GM19025 (cell line): ENCODE measurements around the gene CLEC20A.

Experiments used
- ATAC-seq: cut with Tn5 transposase; IDR thresholded peaks from one replicate; pipeline ENCODE4 v1.9.1; 2021; ENCODE audit warnings: mild to moderate bottlenecking, low read depth, moderate library complexity; ENCODE audit not compliant: unreplicated experiment

The CLEC20A gene

DNA sequence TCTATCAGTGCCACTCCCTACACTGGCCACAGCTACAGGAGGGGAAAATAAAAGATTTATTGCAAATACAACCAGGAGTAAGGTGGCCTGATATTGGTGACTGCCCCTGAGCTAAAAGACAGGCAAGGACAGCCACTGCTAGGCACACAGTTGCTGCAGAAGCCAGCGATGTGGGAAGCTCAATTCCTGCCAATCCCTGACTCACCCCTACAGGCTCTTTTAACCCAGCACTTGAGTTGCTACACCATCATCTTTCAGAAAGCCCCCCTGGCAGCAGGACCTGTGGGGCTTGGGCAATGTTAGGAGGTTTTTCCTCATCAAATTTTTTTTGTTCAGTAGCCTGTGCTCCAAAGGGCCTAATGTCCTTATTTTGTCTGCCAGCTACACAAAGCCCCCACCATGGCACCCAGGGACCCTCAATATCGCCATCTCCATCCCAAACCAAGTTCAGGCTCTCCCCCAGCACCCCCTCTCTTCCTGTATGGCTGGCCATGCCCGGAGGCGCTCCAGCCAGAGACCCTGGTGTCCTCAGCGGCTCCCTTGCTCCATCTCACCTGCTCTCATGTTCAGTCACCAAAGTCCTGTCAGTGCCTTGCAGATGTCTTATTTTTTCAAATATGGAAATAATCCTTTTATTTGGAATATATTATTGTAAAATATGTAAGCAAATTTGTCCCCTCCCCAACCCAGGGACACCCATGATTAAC lies 13.4 kb downstream of the CLEC20A start:
- no peak for ATAC-seq

DNA sequence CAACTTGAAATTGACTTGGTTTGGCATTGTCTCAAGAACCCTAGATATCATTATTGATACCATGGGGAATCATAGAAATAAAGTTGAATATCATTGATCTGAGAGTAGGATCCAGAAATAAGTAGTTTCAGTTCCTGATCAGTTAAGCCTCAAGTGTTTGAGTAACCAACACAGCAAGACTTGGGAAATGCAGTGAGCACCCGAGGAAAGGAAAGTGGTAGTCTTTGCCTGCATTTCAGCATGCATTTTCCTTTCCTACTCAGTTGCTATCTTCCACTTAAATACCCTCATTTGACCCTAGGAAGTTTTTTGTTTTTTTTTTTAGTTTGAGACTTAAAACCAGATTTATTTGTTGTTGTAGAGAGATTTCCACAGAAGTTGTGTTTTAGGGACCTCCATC lies 18.9 kb downstream of the CLEC20A start:
- ATAC-seq = no peak

DNA sequence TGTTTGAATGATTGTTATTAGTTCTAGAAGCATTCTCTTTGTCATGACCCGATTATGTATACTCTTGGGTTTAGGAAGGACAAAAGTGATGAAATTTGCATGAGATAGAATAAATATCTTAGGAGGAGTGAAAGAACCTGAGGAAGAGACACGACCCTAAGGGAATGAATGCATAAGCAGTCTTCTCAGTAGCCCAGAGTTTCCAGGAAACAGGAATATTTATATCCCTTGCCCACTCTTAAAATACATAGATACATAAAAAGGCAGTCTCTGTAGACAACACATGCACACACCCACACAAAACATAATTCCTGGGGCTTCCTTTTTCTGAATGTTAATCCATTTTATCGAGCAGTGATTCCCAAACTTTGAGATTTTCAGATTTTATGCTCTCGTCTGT lies 19.4 kb downstream of the CLEC20A start:
- no peak for ATAC-seq

DNA sequence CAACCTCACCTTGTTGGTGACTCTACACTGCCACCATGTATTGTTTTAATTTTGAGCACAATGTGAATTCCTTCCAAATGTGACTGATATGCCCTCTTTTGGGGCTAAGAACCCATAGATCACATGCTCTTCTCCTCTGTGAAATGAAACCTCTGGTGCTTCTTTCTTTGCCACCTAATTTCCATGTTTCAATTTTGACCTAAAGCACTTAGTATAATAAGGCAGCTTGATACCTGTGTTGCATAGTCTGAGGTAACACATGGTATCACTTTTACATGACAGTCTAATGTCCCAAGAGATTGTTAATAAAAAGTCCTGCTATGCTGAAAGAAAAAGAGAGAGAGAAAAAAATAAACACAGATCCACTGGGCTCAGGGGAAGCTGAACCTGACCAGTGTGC lies 24.2 kb downstream of the CLEC20A start:
- ATAC-seq = no peak

DNA sequence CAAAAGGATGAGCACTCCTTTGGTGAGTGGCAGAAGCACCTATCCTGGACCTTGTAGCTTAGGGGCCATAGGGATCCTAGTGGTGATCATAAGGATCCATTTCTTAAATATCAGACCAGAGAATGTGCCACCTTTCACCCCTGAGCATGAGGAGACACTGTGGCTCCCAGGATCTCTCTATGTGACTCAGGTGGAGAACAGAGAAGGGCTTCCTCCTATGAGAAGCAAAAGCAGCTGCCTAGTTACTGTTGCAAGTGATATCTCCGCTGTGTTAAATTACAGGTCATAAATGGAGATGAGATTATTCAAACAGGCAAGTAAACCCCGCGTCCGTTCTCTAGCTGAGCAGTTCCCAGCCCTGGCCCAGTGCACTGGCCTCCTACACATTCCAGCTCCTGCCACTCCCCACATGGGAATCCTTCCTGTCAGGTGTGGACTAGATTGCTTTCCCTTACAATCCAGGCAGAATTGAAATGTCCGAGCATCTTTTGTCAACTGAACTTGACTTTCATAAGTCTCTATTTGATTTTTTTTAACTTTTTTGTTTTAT lies 26.3 kb downstream of the CLEC20A start:
- ATAC-seq = no peak

DNA sequence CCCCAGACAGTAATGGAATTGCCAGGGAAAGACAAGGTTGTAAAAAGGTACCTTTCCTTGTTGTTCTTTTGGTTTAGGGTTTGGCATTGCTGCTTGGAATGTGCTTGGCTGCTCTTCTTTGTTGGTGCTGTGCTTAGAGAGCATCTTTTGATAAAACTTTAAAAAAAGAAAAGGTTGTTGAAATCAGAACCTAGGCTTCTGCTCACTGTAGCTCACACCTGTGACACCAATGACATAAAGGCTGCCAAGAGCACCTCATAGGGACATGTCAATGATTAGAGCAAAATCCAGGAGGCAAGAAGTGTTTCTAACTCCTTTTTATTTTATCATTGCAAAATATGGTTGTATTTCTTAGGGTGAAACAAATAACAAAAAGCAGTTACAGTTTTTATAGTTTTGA lies 28.9 kb downstream of the CLEC20A start:
- ATAC-seq = no peak

DNA sequence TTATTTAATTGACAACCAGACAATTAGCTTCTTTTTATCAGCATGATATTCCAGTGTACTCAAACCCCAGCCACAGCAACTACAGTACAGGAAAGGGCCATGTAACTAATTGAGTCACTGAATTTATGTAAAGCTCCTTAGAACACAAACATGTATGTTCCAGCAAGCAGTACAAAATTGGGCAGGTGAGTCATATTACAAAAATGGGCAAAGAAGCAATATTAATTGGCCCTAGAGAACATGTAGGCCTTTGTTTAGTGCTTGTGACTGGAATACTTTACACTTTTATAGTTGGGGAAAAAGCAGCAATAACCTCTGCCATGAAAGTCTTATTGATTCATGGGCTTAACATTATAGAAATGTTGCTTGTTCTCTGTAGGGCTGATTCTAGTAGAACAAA lies 31.8 kb downstream of the CLEC20A start:
- no peak for ATAC-seq

DNA sequence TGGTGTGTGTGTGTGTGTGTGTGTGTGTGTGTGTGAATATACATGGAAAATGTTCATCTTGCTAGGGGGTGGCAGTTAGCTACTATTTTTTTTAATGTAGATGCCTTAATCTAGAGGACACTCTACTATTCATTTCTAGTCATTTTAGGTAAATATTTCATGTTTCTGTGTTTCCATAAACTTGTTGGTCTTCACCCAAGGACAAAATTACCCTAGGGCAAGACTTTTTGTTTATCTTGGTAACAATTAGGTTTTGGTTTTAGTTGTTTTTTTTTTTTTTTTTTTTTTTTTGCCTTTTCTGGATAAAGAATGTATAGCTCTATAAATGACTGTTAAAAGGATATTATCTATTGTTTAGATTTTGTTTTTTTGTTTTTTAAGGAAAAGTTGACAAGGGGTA lies 32.2 kb downstream of the CLEC20A start:
- no peak for ATAC-seq

DNA sequence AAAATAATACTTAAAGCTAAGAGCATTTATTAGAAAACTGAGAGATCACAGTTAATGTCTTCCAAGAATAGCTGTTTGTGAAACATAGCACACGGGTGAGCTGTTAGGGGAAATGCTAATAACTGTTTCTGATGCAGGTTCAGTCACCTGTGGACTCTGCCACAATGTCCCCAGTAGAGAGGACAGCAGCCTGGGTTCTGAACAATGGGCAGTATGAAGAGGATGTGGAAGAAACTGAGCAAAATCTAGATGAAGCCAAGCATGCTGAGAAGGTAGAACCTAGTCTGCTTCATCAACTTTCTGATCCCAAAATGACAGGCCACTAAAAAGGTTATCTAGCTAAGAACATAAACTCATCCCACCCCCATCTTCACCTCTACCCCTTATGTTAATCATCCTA lies 32.6 kb downstream of the CLEC20A start:
- ATAC-seq = no peak

DNA sequence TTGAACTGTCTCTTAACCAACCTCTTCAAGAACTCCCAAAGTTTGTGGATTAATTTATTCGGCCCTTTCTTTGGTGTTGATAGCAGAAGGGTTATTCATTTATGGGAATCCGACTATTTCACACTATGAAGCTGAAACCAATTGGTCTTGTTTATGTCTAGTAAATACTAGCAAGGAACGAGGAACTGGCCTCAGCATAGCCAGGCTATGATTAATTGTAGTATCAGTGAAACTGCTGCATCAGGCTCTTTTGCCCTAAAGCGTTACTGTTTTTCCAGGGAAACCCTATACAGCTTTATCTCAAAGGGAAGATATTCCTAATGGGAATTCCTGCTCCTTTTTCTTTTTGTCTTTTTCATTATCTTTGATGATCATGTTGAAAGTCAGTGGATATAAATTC lies 35.1 kb downstream of the CLEC20A start:
- no peak for ATAC-seq

DNA sequence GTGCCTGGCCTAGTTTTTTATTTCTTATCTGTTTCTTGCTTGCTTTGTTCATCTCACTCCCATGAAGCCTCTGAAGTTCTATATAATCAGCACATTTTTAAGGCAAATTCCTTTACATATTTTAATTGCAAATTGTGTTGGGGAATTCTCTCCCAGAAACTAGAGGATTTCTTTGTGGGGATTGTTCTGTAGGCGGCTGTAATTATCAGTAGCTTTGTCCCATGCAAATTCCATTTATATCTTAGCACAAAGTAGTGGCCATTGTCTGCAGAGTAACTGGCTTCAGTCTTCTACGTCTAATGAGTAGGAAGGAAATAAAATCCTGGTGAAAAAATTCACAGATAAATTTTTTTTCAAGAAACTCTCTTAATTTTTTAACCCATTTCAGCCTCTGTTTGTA lies 35.7 kb downstream of the CLEC20A start:
- ATAC-seq = no peak

DNA sequence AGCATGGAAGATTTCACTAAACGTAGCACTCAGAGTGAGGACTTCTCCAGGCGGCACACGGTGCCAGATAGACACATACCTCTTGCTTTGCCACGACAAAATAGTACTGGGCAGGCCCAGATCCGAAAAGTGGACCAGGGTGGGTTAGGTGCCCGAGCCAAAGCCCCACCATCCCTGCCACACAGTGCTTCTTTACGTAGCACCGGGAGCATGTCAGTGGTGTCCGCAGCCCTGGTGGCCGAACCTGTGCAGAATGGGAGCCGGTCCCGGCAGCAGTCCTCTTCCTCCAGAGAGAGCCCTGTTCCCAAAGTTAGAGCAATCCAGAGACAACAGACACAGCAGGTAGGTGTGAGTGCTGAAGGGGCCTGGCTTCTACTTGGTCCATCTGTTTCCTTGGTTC lies 38.6 kb downstream of the CLEC20A start:
- no peak for ATAC-seq

DNA sequence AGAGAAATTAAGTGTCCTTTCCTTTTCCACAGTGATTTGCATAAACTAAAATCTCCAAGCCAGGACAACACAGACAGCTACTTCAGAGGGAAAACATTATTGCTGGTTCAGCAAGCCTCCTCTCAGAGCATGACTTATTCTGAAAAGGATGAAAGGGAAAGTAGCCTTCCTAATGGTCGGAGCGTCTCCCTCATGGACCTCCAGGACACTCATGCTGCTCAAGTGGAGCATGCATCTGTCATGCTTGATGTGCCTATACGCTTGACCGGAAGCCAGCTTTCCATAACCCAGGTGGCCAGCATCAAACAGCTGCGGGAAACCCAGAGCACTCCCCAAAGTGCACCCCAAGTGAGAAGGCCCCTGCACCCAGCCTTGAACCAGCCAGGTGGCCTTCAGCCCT lies 39.1 kb downstream of the CLEC20A start:
- no peak for ATAC-seq

DNA sequence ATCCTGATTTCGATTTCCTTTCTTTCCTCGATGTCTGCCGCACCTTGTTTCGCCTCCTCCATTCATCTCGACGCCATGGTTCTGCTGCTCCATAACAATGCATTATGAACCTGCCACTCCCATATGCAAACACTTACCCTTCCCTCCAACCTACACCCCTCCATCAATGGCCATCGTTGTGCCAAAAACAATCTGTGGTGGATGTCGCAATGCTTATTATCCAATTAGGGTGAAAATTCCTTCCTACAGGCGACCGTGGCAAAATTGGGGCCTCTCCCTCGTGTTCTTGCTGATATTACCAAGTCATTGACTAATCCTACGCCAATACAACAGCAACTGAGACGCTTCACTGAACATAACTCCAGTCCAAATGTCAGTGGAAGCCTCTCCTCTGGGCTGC lies 40.3 kb downstream of the CLEC20A start:
- no peak for ATAC-seq

DNA sequence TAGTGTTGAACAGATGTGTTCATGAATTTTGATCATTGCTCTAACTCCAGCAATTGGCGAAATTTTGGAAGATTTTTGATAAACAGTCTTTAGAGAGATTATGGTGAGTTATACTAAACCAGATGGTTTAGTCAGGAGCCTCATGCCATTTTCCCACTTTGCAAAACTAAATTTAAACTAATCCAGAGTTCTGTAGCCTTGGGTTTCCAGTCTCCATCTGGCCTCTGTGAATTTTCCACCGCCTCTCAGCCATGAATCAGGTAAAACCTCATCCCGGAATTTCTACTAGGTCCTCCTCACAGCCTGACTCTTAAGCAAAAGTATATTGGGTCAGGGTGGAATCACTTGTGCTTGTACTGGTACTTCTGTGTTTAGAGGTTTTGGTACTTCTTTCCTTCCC lies 44.8 kb downstream of the CLEC20A start:
- ATAC-seq = no peak

DNA sequence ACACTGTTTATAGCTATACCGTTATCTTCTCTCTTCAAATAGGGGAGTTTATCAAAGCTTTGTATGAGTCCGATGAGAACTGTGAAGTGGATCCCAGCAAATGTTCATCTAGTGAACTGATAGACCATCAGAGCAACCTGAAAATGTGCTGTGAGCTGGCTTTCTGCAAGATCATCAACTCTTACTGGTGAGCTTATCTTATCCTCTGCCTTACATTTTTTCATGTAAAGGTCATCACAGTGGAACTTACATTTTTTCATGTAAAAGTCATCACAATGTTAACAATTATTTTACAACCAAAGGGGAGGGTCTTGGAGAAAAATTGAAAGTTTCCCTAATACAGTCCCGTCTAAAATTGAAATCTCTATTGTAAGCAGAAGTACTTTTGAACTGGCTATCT lies 45.2 kb downstream of the CLEC20A start:
- ATAC-seq = no peak

DNA sequence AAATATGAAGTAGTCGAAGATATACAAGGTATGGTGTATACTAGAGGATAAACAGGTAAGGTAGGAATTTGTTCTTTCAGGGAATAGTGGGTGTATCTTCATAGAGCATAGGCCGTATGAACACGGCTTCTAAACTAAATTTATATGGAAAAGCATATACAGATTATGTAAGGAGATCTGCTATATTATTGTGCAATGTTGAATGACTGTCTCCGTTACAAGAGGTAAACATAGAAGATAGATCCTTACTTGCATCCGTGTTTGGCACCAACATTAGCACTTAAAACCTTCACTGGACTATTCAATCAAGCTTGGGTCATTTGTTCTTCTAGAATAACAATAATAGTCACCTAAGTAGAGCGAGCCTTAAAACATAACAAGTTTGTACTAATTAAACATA lies 45.9 kb downstream of the CLEC20A start:
- ATAC-seq = no peak

DNA sequence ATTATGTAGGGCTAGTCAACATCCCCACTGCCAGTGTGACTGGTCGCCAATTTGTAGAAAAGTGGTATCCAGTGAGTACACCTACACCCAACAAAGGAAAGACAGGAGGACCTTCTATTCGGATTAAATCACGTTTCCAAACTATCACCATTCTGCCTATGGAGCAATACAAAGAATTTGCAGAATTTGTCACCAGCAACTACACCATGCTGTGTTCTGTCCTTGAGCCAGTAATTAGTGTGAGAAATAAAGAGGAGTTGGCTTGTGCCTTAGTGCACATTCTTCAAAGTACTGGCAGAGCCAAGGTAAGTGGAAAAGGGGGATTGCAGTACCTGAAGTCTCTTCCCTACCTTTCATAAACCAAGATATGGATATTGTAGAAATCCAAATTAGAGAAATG lies 53.8 kb downstream of the CLEC20A start:
- no peak for ATAC-seq

DNA sequence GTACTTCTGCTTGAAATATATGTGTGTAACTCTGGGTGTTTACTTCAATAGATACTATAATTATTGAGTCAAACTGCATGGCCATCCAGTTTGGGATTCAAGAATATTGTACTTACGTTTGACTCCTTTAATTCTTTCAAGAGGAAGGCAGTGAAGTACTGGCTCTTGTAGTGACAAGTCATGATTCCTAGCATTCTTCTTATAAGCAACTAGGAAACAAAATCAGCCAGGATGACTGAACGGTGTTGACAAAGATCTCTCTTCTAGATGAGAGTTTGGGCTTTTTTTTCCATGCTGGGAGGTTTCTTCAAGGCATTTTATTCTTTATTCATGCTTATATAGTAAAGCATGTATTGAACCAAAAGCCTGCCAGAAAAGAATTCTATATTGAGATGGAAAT lies 58.3 kb downstream of the CLEC20A start:
- ATAC-seq = no peak

DNA sequence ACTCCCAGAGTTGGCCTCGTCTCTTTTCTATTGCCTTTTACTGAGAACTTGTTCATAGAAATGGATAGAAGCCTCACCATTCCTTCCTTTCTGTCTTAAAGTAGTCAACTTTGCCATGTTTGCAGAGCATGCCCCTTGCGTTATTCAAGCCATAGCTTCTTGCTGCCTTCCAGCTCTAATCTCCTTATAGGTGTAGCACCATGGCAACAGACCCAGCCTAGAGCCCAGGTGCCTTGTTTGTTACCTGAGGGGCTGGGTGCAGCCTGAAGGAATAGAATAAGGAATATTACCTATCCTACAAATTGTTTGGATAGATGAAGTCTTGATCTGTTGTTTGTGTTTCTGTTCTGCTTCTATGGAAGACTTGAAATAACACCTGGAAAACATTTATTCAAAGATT lies 59.9 kb downstream of the CLEC20A start:
- no peak for ATAC-seq

DNA sequence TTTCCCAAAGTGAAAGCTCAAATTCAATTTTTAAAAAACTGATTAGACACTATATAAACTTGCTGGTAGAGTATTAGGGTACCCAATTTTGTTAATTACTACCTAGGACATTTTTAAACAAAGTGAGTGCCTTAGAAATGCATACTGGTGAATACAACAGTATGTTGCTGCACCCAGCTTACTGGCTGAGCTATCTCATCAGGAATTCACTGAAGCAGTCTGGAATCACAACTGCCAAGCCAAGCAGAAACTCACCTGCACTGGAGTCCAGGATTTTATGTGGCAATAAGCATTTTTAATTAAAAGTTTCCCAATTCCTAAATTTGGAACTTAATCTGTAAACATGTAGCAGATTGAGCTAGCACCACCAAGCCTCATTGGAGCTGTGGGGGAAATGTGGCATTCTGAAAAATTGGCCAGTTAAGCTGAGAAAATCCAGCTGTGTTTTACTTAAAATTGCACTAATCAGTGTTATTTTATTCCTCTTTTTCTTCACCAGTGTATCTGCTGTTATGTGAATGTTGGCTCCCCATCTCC lies 61.8 kb downstream of the CLEC20A start:
- ATAC-seq = no peak

DNA sequence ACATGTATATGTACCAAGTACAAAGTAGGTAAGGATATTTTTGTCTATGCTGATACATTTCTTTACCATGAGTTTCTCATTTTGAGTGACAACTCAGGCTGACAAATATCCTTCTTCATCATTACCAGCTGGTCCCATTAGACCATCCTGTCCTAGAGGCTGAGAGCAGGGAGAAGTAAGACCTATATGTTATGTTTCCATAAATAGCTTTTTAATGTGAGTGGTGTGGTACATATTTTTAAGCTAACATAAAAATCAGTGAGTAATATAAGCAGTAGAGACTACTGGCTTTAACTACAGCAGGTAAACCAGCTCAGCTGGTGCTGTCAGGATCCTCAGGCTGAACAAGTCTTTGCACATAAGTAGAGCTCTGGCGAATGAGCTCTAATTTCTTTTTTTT lies 62.4 kb downstream of the CLEC20A start:
- no peak for ATAC-seq
